NCI-H748 (cell line): Measurements from ENCODE around the gene TMEM182.

Experiments used
- DNase-seq: peaks from one replicate; lab custom pipeline; 2025; ENCODE audit not compliant: unreplicated experiment; lab: John Stamatoyannopoulos, UW

Gene TMEM182

GRCh38 chr2:102761763-102762162, at the start of gene TMEM182:
Gene TMEM182, plus strand, starts transcription at chr2:102762031. Its CDS starts 187 bp downstream, at chr2:102762218.
- DNase-seq, result no peak

GRCh38 chr2:102717308-102718018, 44.4 kb upstream of the TMEM182 start:
- no peak for DNase-seq

DNA sequence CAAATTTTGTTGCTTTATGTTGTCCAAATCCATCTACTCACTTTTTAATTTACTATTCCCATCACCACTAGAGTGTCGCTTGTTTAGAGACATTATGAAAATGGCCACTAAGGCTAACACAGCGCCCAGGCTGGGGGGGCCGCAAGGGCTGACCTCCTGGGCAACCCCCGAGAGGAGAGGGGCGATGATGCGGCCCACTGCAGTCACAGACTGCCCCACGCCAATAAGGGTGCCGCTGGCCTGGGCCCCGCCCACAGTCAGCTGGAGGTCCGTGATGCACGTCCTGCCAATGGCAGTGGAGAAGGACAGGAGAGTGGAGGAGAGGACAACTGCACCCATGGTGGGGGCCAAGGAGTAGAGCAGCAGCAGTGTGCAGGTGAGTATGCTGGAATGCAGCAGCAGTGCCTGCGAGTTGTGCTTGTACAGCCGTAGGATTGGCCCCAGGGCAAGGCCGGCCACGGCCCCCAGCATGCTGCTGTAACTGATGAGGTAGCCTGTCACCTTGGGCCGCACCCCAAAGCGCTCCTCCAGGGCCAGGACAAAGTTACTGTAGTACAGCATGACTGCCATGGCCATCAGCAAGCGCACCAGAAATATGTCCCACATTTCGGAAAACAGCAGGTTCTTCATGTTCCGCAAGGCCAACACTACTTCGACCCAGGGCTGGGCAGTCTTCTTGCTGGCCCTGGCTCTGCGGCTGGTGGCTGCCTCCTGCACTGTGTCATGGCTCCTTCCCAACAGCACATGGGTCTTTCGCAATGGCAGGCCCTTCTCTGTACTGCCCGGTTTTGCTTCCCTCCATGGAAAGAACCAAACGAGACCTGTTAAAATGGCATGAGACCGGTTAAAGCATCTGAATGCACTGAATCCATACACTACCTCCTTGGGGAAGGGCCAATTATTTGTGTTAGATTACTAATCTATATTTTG, 43.2 kb upstream of the TMEM182 start:
- DNase-seq, result no peak

DNA sequence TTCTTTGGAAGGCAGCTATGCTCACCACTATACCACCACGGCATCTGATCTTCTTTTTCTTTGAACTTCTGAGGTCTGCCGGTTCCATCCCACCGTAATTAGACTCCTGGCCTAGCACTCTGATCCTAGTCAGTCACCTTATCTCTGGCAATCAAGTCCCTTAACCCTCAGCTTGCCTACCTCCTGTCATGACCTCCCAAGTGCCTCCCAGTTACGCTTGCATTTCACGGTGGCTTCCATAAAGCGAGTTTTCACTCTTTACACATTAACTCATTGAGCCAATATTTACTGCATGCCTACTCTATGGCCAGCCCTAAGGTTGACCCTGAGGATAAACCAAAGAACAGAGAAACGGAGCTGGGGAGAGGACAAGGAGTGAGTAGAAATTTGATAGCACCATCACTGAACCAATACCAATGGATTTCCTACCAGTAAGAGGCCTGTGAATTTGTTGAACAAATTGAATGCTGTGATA, 37.8 kb upstream of the TMEM182 start:
- DNase-seq, result no peak

DNA sequence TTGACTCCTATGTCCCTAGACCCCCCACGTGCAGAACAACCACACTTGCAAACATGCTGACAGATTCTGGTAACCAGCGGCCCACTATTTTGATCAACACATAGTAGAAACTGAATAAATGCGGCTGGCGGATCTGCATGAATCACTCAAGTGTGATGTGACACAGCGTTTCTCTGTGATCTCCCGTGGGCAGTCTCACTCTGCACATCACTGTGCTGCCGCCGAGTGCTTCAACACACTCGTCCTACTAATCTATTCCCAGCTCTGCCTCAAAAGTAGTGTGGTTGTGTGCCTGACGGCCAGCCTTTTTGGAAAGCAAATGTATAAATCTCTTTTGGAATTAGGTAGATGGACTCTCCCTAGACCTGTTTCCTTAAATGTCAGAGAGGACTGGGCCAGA, 37.3 kb upstream of the TMEM182 start:
- no peak for DNase-seq

DNA sequence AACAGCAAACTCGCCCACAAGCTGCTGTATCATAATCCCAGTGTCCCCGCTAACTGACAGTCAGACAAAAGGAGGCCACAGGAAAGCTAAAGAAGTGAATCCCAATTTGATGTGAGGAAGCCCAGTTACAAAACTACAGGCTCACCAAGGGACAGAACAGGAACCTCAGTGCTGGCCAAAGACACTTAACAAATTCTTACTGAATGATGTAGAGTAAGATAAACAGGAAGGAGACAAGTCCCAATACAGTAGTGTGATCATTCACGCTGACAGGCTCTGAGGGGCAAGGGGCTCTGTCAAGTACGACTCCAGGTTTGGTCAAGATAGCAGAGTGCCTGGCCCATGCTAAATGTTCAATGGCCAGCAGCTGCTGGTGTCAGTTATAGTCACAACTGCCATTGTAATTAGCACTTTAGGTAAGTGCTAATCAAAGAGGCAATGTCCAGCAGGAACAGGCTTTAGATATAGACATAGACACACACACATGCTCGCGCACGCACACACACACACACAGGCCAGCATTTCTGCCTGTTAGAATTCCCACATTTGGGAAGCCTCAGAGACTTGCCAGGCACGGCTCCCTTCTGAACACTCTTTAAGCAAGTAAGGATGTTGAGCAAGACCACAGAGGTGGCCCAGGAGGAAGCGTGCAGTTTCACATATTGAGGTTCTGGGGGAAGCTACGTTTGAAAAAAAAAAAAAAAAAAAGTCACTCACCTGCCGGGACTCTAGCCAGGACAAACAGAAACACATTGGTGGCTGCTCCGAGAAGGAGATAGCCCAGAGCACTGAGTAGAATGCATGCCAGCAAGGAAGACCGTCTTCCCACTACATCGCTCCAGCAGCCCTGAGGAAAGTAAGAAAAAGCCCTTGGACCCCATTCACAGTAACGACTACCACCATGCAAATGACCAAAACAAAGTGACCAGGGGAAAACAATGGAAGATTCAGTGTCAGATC, 35.4 kb upstream of the TMEM182 start:
- no peak for DNase-seq

- DNase-seq, result peak; percentile 56
Observed at GRCh38 chr2:102735416-102736109, 26.3 kb upstream of the TMEM182 start.

- peak; percentile 81 for DNase-seq
Observed at GRCh38 chr2:102736110-102736409, 25.8 kb upstream of the TMEM182 start.

- peak; percentile 82 for DNase-seq
Observed at GRCh38 chr2:102736410-102737409, 25.1 kb upstream of the TMEM182 start.

- DNase-seq, result no peak
Observed at GRCh38 chr2:102737431-102737830, 24.4 kb upstream of the TMEM182 start.

DNA sequence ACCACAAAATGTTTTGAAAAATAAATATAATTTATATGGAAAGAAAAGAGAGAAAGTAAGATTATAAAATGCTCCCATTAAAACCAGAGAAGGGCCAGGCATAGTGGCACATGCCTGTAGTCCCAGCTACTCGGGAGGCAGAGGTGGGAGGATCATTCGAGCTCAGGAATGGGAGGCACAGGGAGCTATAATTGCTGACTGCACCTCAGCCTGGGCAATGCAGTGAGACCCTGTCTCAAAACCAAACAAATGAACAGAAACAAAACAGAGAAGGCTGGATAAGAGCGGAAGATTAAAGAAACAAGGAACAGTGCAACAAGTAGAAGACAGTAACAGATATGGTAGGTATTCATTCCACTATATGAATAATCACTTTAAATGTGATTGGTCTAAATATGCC, 18.6 kb upstream of the TMEM182 start:
- no peak for DNase-seq

DNA sequence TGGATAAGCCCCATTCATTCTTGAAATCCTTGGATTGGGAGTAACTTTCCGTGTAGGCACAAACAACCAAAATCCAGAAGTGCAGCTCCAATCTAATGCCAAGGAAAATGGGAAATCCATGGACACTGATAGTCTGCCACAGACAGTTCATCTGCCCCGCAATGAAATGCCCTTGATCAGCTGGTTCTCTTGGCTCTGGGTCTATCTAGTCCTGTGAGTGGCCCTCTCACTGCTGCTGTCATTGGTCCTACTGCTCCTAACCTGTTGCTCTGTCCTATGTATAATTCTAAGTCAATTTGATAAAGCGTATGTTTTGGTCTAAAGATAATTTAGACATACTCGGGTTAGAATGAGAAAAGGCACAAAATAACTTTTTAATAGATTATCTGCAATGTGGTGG, 13.7 kb upstream of the TMEM182 start:
- no peak for DNase-seq

GRCh38 chr2:102749938-102750337, 11.9 kb upstream of the TMEM182 start:
- DNase-seq, result no peak

GRCh38 chr2:102753563-102754159, 8.2 kb upstream of the TMEM182 start:
- DNase-seq, result peak; percentile 50

- no peak for DNase-seq
Observed at GRCh38 chr2:102754456-102755145, 7.2 kb upstream of the TMEM182 start.

GRCh38 chr2:102755284-102755683, 6.5 kb upstream of the TMEM182 start:
- DNase-seq, result no peak

GRCh38 chr2:102758439-102758838, 3.4 kb upstream of the TMEM182 start:
- no peak for DNase-seq

GRCh38 chr2:102764083-102764482, 2.3 kb downstream of the TMEM182 start:
- DNase-seq, result no peak
